Ascending aorta (tissue), 2 donors: ENCODE data around the gene MYO18A. TPM values are rescaled to one million over a fixed set of nuclear protein-coding genes. Genes with fewer than 3 reads are reported as not detected.

ENCODE experiments used
- DNase-seq, 2 donors: peaks; one replicate each; pipeline ENCODE4 v3.0.0-alpha.2; 2019; ENCODE audit warnings: low spot score in 2 of 2
- H3K27ac ChIP-seq, 2 donors: fragments of 200-600 bp; sonication (generic); one replicate each; pipeline ENCODE4 v1.5.1; 2016 to 2017; ENCODE audit warnings: mild to moderate bottlenecking in 1 of 2
- H3K27me3 ChIP-seq: fragments of 200-600 bp; sonication (generic); one replicate; pipeline ENCODE4 v1.5.1; 2017
- H3K36me3 ChIP-seq, 2 donors: fragments of 200-600 bp; sonication (generic); one replicate each; pipeline ENCODE4 v1.5.1; 2016
- H3K4me1 ChIP-seq, 2 donors: fragments of 200-600 bp; sonication (generic); one replicate each; pipeline ENCODE4 v1.5.1; 2016 to 2017; ENCODE audit warnings: mild to moderate bottlenecking in 1 of 2
- H3K4me3 ChIP-seq, 2 donors: fragments of 200-600 bp; sonication (generic); one replicate each; pipeline ENCODE4 v1.5.1; 2016 to 2017; ENCODE audit warnings: mild to moderate bottlenecking in 1 of 2
- H3K9me3 ChIP-seq, 2 donors: fragments of 200-600 bp; sonication (generic); one replicate each; pipeline ENCODE4 v1.5.1; 2016
- intact Hi-C: fragments of 100-400 bp; cut with DNase I; formaldehyde crosslinking; loops from one replicate; pipeline ENCODE4 v1.15.1; 2023
- total RNA-seq: library from RNA; depleted of rRNA; stranded (reverse); fragments of >200 nt; gene quantifications from one replicate; pipeline ENCODE4 v1.1.0, GENCODE V29; 2016
- TF ChIP-seq, protein P1 (sequence below), 3 experiments: fragments of 200-600 bp in 2 of 3; fragments of 450-650 bp in 1 of 3; sonication (generic) in 2 of 3; IDR thresholded peaks; one replicate each; pipeline ENCODE4 v1.5.1; 2016 to 2019; ENCODE audit warnings: antibody characterized with exemption in 3 of 3, mild to moderate bottlenecking in 1 of 3, moderate library complexity in 1 of 3

Gene MYO18A
- total RNA-seq, 1 donor from 2014 or later, result 185 TPM

- H3K27ac ChIP-seq, result peak overlapping the region in 1 of 2 donors; percentile 29
- H3K4me1 ChIP-seq, result peaks cover 3% of the 10 kb centered on the region in 2 donors
- peaks cover 60 to 74% of the 10 kb centered on the region in 2 donors for H3K36me3 ChIP-seq
- H3K27me3 ChIP-seq, result no peaks in the 10 kb centered on the region
- intact Hi-C loops, result loop anchor here (2.0 to 10.0 kb wide), 2 partner anchors 149 to 389 kb away; partner anchors contain the start of genes NEK8 and TLCD1
- H3K9me3 ChIP-seq, result no peaks in the 10 kb centered on the region
- H3K4me3 ChIP-seq, result no peak overlapping the region
- no peak for DNase-seq
- TF ChIP-seq, protein P1, sequence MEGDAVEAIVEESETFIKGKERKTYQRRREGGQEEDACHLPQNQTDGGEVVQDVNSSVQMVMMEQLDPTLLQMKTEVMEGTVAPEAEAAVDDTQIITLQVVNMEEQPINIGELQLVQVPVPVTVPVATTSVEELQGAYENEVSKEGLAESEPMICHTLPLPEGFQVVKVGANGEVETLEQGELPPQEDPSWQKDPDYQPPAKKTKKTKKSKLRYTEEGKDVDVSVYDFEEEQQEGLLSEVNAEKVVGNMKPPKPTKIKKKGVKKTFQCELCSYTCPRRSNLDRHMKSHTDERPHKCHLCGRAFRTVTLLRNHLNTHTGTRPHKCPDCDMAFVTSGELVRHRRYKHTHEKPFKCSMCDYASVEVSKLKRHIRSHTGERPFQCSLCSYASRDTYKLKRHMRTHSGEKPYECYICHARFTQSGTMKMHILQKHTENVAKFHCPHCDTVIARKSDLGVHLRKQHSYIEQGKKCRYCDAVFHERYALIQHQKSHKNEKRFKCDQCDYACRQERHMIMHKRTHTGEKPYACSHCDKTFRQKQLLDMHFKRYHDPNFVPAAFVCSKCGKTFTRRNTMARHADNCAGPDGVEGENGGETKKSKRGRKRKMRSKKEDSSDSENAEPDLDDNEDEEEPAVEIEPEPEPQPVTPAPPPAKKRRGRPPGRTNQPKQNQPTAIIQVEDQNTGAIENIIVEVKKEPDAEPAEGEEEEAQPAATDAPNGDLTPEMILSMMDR (IDR thresholded peaks at IDR 0.05), result no peak
Observed at GRCh38 chr17:29113334-29113733, 66.9 kb downstream of the MYO18A start.

- peak overlapping the region; percentile 2 to 29 for H3K27ac ChIP-seq
- H3K9me3 ChIP-seq, result no peaks in the 10 kb centered on the region
Observed at GRCh38 chr17:29112771-29113295, 67.4 kb downstream of the MYO18A start.

DNA sequence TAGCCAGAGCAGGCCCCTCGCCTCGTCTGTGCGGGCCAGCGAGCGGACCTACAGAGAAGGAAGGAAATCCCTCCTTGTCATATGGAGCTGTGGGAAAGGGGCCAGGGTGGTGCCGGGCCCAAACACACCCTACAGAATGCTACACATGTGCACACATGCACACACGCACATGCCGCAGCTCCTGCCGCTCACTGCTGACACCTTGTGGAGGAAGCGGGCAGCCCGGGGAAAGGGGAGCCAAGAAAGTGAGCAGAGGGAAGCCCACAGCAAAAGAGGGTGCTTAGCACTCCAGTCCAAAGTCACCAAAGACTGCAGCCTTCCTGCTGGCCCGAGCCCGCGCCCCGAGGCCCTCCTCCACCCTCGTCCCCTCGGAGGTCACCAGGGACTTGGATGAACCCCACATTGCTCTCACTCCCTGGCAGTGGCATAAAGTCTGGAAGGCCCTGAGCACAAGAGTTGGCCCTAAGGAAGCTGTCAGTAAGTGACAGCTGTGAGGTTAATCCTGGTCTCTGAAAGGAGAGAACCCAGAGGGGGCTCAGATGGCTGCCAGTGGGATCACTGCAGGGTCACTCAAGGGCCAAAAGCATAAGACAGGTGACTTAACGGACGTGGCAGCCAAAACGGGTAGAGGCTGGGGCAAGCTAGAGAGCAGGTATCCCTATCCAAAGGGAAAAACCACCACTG lies 68.2 kb downstream of the MYO18A start:
- DNase-seq, result peak in 1 of 2 donors; percentile 79

More at GRCh38 chr17:29112771-29113295, 67.4 kb downstream of the MYO18A start:
- peaks cover 3% of the 10 kb centered on the region in 2 donors for H3K4me1 ChIP-seq
- no peak overlapping the region for H3K4me3 ChIP-seq
- peaks cover 60 to 74% of the 10 kb centered on the region in 2 donors for H3K36me3 ChIP-seq
- intact Hi-C loops, result loop anchor here (2.0 to 10.0 kb wide), 2 partner anchors 148 to 388 kb away; partner anchors contain the start of genes NEK8 and TLCD1
- TF ChIP-seq, protein P1 (IDR thresholded peaks at IDR 0.05), result no peak
- no peaks in the 10 kb centered on the region for H3K27me3 ChIP-seq
- DNase-seq, result peak in 1 of 2 donors; percentile 80

GRCh38 chr17:29110372-29110757 lies 69.8 kb downstream of the MYO18A start:
- H3K36me3 ChIP-seq, result peaks cover 72 to 86% of the 10 kb centered on the region in 2 donors
- peaks cover 3% of the 10 kb centered on the region in 2 donors for H3K4me1 ChIP-seq
- no peak overlapping the region for H3K4me3 ChIP-seq
- TF ChIP-seq, protein P1 (IDR thresholded peaks at IDR 0.05), result no peak
- no peaks in the 10 kb centered on the region for H3K27me3 ChIP-seq
- H3K27ac ChIP-seq, result no peak overlapping the region
- no peaks in the 10 kb centered on the region for H3K9me3 ChIP-seq
- intact Hi-C loops, result loop anchor here (10.0 kb wide), 1 partner anchor 386 kb away; the partner anchor contains the start of genes NEK8 and TLCD1
- DNase-seq, result no peak

More for the DNA sequence above, 68.2 kb downstream of the MYO18A start:
- TF ChIP-seq, protein P1 (IDR thresholded peaks at IDR 0.05), result peak; percentile 69 to 86 (median 84)
- Histone ChIP-seq H3K27ac (no peak overlapping the region), H3K4me3 (no peak overlapping the region), H3K9me3 (no peaks in the 10 kb centered on the region), H3K4me1 (peaks cover 3% of the 10 kb centered on the region in 2 donors), H3K36me3 (peaks cover 62 to 78% of the 10 kb centered on the region in 2 donors), H3K27me3 (no peaks in the 10 kb centered on the region)
- intact Hi-C loops, result loop anchor here (2.0 to 10.0 kb wide), 2 partner anchors 147 to 387 kb away; partner anchors contain the start of genes NEK8 and TLCD1

GRCh38 chr17:29109477-29110371 lies 70.5 kb downstream of the MYO18A start:
- Histone ChIP-seq H3K27me3 (no peaks in the 10 kb centered on the region), H3K9me3 (no peaks in the 10 kb centered on the region), H3K36me3 (peaks cover 66 to 85% of the 10 kb centered on the region in 2 donors), H3K4me3 (no peak overlapping the region), H3K4me1 (peaks cover 3% of the 10 kb centered on the region in 2 donors), H3K27ac (no peak overlapping the region)
- TF ChIP-seq, protein P1 (IDR thresholded peaks at IDR 0.05), result no peak
- intact Hi-C loops, result loop anchor here (10.0 kb wide), 1 partner anchor 385 kb away; the partner anchor contains the start of genes NEK8 and TLCD1
- no peak for DNase-seq
